ENCODE data around the gene LRRIQ4.

- TF ChIP-seq, protein P1, sequence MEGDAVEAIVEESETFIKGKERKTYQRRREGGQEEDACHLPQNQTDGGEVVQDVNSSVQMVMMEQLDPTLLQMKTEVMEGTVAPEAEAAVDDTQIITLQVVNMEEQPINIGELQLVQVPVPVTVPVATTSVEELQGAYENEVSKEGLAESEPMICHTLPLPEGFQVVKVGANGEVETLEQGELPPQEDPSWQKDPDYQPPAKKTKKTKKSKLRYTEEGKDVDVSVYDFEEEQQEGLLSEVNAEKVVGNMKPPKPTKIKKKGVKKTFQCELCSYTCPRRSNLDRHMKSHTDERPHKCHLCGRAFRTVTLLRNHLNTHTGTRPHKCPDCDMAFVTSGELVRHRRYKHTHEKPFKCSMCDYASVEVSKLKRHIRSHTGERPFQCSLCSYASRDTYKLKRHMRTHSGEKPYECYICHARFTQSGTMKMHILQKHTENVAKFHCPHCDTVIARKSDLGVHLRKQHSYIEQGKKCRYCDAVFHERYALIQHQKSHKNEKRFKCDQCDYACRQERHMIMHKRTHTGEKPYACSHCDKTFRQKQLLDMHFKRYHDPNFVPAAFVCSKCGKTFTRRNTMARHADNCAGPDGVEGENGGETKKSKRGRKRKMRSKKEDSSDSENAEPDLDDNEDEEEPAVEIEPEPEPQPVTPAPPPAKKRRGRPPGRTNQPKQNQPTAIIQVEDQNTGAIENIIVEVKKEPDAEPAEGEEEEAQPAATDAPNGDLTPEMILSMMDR (IDR thresholded peaks at IDR 0.05) = no peak
- peak; percentile 100 for TF ChIP-seq POLR2AphosphoS5 (IDR thresholded peaks at IDR 0.05)
- TF ChIP-seq POLR2A (IDR thresholded peaks at IDR 0.05; ENCODE audit: low read depth) = peak; percentile 99
- no peak for TF ChIP-seq EP300 (IDR thresholded peaks at IDR 0.05)
Observed at GRCh38 chr3:169772897-169773816, 39.5 kb upstream of the LRRIQ4 start, which contains the start of gene MYNN.
